HG02571 (cell line): ENCODE data around the gene SARDH.
"Not testable (repeated sequence)": the region's sequence is repeated elsewhere in the genome, so short reads cannot be mapped to it uniquely, and the experiment has no call there.

Experiments used
- ATAC-seq: cut with Tn5 transposase; IDR thresholded peaks from one replicate; pipeline ENCODE4 v1.9.1; 2021; ENCODE audit warnings: mild to moderate bottlenecking, moderate library complexity; ENCODE audit not compliant: unreplicated experiment

The SARDH gene

DNA sequence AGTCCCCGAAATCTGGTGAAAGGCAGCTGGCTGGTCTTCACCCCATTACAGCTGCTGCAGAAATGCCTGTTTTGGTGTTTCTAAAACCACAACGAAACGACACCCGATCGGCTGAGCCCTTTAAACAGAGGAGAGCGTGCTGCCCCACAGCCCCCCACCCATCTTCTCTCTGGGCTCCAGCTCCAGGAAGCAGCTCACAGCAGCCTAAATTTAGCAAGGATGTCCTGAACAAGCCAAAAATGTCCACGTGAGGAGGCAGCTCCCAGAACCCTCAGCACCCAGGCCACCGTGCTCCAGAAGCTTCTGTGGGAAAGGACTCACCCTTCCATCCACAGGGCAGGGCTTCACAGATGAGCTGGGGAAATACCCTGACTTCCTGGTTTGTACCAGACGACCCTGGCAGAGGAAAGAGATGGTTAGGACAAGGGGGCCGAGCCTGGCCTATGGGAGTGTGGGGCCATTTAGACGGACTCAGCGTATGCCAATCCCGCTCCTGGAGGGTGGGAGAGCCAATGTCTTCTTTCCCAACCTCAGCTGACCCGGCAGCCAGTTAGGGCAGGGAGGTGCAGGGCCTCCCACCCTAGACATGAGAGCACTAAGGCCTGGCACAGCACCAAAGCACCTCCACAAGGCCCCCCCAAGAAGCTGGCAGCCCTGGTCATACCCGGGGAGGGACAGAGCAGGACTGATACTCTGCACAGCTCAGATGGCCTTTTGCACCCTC lies 39.1 kb upstream of the SARDH start:
- no peak for ATAC-seq

DNA sequence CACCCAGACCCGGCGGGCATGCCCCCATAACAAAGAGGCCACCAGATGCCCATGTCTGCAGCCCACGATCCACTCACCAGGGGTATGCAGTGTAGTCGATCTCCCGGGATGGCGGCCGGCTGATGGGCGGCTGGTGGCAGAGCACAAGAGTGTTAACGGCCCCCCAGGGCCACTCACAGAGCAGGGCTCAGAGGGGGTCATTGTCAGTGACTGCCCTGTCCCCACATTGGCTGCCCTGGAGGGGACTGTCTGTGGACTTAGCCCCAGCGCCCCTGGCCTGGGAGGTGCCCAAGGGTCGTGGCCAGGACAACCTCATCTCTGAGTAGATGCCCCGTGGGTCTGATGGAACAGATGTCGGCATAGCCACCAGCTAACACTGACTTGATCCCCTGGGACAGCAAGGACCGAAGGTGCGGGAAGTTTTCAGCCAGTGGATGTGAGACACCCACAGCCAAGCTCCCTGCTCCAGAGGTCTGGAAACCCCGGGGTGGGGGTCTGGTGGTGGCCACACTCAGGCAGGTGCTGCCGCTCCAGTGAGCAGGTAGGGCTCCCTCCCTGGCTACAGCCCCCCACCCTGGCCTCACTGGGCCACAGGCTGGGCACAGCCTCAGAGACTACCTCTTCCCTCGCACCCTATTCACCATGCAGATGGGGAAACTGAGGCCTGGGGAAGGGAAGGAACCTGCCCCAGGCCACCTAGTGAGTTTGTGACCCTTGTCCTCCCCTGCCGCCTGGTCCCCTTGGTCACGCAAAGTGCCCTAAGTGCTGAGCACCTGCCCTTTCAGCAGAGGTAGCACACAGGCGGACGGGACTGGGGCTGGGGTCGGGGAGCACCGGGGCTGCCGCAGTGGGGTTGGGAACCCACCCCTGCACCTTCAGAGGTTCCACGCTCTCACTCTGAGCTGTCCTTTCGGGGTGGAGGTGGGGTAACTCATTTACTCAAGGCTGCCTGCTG lies 38.1 kb upstream of the SARDH start:
- no peak for ATAC-seq

DNA sequence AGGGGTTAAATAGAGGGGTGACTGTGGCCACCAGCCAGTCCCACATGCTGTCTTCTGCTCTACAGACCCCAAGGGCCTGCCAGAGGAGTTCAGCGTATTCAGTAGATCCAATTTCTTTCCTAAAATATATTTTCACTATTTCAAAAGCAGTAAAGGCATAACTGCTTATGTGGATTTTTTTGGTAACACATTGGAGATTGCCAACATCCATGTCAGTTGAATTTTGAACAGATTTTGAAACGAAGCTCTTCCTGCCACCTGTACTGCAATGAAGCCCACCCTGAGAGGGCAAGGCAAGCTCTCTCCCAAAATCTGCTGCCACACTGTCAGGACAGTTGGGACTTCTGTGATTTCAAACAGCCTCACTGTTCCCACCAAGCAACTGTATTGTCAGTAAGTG lies 37.1 kb upstream of the SARDH start:
- no peak for ATAC-seq

DNA sequence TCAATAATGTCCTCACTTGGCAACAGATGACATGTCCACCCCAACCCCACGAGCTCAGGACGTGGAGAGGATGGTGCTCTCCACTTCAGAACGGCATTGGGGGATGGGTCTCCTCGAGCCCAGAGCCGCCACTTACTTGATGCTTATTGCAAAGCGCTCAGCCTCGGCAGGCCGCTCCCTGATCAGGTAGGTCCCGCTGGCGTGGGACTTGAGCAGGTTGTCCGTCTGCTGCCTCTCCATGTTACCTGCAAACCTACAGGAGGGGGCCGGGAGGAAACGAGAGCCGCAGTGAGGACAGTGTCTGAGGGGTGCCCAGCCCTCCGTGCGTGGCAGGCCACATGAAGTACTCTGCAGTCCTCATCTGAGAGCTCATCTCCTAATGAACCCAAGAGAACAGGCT lies 36.6 kb upstream of the SARDH start:
- no peak for ATAC-seq

DNA sequence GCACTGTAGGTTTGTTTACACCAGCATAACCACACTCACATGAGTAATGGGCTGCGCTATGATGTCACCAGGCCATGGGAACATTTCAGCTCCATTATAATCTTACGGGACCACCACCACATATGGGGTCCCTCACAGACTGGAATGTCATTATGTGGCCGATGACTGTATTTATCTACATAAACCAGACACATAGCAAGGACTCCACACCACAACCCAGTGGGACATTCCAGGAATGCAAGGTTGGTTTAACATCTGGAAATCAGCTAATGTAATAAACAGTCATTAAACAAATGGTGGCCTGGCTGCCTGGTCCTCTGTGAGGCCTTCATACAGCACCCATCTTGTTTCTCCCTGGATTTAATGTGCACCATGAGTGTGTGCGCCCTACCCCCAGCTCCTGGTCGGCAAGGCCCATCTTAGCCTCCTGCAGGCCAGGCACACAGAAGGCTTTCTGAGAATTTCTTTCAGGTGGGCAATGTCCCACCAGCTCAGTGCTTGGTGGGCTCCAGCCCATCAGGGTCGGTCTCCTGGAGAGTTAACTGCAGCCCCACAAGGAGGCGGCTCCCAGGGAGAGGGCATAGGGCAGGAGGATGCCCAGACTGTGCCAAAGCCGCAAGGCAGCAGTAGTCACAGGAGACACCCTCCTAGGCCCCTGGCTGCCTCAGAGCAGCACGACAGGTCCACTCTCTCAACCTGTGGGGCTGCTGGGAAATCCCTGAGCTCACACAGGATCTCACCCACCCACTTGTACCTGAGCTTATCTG lies 35.9 kb upstream of the SARDH start:
- no peak for ATAC-seq

DNA sequence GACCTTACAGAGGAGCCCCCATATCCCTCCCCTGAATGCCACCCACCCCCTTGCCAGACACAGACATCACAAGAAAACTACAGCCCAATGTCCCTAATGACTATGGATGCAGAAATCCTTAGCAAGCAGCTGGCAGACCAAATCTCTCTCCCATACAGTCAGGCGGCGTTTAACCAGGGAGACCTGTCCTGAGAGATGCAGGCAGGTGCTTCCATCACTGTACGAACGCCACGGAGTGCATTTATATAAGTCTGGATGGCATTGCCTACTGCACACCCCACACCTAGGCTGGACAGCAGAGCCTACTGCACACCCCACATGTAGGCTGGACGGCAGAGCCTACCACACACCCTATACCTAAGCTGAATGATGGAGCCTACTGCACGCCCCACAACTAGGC lies 34.4 kb upstream of the SARDH start:
- no peak for ATAC-seq

DNA sequence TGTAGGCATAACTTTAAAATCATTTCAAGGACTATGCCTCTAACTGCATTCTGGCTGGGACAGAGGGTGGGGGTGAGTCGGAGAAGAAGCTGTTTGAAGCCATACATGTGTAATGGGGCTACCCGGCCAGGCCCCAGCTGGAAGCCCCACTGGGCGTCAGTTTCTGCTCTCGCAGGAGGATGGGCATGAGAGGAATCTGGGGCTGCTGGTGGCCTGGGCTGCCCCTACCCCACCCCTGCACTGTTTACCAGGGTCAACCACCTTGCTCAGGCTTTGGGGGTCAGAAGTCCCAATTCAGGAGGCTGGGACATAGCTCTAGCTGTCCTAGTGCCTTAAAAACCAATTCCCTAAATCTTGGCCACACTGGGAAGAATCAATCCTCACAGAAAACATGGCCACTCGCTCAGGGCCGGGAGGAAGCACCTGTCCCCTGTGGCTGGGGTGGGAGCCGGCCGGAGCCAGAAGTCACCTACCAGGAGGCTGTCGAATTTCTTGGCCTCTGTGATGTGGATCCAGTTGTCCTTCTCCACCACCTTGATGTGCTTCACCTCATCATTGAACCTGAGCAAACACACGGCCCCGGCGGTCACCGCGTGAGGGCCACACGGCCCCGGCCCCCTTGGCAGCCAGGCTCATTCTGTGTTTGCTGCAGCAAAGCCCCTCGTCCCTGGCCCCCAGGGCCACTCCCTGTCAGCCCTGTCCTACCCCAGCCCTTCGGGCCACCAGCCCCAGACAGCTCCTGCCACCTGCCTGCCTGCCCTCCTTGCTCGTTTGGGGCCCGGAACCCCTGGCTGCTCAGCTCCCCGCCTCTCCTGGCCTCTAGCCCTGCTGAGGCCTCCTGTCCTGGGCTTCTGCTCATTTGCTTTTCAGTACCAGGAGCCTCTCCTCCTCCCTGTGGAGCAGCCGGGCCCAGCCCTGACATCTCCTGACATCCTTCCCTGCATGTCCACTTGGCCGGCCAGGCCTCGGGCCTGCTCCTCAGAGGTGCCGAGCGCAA lies 33.6 kb upstream of the SARDH start:
- ATAC-seq: no peak

DNA sequence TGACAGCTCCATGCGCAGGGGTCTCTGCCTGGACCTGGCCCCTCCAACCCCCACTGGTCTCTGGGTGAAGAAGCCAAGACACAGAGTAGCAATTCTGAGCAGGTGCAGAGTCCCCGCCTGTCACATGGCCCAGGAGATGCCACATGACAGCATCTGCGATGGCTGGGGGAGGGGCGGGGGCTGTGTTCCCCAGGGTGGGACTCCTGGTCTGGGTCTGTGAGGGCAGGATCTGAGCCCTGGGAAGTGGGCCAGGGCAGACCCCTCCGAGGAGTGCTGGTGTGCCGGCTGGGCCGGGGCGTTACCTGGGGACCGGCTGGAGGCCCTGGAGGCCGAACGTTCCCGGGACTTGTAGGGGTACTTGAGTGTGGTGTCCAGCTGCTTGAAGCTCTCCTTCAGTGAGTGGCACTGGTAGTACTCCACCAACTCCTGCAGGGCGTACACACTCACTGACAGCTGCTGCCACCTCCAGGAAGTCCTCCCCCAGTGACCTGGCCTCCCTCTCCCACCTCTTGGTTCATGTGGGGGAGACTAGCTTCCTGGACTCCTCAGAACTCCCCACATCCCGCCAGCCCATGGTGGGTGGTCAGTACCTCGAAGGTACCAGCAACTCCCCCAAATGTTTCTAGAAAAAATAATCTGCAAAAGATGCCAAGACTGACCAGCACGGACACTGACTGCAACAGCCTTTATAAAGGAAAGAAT lies 32.1 kb upstream of the SARDH start:
- no peak for ATAC-seq

DNA sequence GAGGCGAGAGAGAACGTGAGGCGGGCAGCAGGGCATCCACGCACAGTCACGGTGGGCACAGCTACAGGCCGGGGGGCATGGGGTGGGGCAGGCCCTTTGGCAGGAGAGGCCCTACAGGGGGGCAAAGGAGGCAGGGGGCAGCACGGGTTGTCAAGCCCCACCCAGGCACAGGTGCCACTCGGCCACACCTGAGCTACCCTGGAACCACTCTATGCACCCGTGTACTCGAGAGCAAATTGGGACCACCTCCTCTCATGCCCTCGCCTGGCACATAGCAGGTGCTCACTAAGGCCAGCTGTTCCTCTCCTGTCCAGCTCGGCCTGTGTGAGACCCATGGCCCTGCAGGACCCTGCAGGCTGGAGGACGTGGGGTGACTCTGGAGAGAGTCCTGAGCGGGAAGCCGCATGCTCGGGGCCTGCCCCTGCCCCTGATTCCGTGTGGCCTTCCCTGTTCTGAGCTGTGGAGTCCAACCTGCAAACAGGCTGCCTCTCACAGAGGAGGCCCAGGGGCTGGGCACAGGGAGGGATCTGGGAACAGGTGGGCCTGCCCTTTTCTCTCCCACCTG lies 31.4 kb upstream of the SARDH start:
- no peak for ATAC-seq

DNA sequence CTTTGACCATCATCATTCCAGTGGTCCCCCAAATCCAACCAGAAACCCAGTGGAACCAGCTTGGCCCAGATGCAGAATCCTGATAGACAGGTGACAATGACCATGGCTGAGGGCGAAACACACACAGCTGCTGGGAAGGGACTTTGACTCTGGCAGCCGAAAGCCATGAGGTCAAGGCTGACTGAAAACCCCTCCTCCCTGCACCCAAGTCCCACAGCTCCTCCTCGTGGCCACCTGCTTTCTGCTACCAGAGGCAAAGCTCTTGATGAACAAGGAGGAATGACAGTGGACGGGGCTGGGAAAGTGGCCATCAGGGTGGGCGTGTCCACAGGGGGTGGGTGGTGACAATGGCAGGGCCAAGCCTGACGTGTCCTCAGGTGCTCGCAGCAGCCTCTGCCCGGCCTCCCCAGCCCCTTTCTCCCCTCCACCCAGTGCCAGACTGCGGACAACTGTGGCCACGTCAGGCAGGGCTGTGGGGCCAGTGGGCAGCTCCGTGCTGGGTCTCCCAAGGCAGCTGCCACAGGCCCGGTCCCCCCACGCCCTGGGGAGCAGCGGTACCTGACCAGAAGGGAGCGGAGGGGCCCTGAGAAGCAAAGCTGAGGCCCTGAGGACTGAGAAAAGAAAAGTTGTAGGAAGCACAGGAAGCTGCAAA lies 30.8 kb upstream of the SARDH start:
- no peak for ATAC-seq

DNA sequence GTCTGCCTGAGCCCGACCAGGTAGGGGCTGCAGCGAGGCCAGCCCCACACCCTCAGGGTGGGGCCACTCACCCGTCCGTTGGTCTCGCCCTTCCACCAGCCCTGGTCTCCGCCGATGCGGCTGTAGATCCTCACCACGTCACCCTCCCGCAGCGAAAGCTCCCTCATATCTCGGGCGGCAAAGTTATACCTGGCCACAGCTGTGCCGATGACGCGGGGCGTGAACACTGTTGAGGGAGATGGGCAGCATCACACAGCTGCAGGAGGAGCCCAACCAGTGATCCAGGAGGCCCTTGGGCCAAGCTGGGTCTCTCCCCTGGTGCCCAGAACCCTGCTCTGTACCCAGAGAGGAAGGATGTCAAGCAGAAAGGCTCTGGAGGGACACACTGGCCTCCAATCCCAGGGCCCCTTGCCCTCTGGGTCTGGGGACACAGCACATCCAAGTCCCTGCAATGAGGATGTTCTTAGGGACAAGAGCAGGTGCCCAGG lies 30.3 kb upstream of the SARDH start:
- ATAC-seq: no peak

DNA sequence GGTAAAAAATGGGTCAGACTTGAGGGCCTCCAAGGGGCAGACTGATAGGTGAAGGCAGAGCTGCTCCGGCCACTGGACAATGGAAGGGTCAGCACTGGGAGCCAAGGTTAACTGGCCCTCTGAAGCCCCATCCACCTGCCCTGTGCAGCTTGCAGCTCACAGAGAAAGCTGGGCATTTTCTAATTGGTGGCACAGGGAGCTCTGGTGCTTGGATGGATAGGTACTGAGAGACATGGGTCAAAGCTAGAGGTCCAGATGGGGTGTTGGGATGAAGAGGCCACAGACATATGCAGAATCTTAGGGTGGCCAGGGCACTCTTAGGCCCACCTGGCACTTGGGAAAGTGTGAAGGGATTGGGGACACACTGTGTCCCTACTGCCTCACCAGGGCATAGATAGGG lies 29.5 kb upstream of the SARDH start:
- ATAC-seq: no peak

DNA sequence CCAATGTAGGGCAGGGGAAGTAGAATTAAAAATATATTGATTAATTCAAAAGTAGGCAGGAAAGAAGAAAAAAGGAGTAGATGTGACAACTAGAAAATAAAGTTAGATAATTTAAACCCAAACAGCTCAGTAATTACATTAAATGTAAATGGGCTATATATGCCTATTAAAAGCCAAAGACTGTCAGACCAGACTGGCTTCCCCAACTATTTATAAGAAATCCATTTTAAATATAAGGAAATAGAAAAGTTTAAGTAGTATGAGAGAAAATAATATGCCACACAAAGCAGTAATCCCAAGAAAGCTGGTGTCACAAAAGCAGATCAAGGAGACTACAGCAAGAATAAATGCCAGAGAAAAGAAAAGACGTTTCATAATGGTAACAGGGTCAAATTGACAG lies 28.9 kb upstream of the SARDH start:
- no peak for ATAC-seq

DNA sequence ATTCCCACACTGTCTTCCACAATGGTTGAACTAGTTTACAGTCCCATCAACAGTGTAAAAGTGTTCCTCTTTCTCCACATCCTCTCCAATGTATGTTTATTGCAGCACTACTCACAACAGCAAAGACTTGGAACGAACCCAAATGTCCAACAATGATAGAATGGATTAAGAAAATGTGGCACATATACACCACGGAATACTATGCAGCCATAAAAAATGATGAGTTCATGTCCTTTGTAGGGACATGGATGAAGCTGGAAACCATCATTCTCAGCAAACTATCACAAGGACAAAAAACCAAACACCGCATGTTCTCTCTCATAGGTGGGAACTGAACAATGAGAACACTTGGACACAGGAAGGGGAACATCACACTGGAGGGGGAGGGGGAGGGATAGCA lies 28.1 kb upstream of the SARDH start:
- ATAC-seq: not testable (repeated sequence)

DNA sequence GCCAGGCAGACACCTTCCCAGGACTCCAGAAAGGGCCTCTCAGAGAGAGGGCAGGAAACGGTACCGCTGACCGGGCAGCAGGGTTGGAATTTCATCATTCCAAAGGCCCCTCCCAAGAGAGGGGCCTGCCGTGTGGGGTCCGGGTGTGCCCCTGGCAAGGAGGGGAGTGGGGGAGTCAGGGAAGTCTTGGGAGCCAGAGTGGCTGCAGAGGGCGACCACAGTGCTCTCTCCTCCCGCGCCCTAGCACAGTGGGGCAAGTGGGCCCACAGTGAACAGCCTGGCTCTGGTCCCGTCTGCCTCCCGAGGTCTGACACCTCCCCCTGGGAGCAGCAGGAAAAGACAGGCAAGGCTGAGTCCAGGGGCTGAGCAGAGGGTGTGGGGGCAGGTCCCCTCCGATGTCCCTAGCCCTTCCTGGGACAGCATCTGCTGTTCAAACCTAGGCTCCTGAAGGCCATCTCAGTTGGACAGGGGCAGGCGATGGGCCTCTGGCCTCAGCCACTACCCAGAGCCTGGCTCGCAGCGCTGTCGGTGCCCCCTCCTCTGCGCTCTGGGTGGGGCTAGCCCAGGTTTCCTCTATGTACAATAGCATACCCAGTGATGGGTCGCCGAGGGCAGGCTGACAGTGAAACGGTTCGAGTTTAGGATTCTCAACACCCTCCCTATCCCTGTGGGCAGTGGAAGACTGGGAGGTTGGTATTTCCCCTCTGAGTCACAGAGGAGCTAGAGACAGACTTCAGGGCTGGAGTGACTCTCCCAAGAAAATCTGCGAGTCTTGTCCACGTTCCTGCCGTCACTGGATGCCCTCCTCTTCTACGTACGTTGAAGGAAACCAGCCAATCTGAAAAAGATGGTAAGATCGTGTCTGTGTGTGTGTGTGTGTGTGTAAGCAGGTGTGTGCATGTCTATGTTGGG lies 25.4 kb upstream of the SARDH start:
- no peak for ATAC-seq

DNA sequence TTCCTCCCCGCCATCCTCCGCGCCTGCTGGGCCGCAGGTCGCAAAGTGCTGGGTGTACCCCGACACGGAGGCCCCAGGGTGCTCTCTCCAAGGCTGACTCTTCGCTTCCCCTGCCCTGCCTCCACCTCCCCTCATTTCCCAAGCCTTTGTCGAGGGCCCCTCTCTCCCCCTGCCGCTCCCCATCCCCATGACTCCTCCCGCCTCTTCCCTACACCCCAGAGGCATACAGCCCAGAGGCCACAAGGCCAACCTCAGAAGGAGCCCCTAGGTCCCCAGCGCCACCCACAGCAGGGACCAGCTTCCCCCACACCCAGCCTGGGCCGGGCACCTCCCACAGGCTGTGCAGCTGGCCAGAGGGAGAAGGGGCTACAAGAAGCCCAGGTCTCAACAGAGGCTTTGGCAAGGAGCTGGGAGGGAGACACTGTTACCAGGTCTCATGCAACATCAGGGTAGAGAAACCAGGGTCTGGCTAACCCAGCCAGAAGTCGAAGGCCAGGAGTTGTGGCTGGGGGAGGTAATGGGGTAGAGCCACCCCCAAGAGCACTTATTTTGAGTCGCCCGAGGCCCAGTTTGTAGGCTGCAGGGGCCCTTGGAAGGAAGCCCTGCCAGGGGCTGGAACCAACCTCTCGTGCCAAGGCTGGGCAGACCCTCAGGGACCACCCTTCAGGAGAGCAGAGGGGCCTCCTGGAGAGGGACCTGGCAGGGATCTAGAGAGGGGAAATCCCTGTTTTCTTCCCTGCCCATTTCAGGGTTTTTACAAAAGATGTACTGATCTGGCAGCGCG lies 24.5 kb upstream of the SARDH start:
- no peak for ATAC-seq
